ENCODE measurements around the gene SERPINA1. TPM values are rescaled to one million over a fixed set of nuclear protein-coding genes. Genes with fewer than 3 reads are reported as not detected.
A peak's percentile ranks its signal among the peaks of the same experiment; 100 is the strongest.

SERPINA1 gene
- total and polyA plus RNA-seq, 2 of the 13 experiments (the other 11 are each of a cell fraction or from before 2014, with no cell fraction given): 3,266 to 11,015 TPM

GRCh38 chr14:94376108-94376975 lies 12.1 kb downstream of the SERPINA1 start (continued):
- TF ChIP-seq ZHX2 (IDR thresholded peaks at IDR 0.05; ENCODE audit: low read depth) (no peak; the same call in 1 of the 2 replicates), ZHX2 (CRISPR knock-in tag; IDR thresholded peaks at IDR 0.05; ENCODE audit: borderline replicate concordance) (no peak), ZKSCAN1 (IDR thresholded peaks at IDR 0.05; ENCODE audit: low read length) (no peak), ZNF609 (CRISPR knock-in tag; IDR thresholded peaks at IDR 0.05; ENCODE audit: borderline replicate concordance) (no peak), NR2F6 (IDR thresholded peaks at IDR 0.05) (no peak), NR2F6 (CRISPR knock-in tag; IDR thresholded peaks at IDR 0.05) (no peak), ZNF383 (CRISPR knock-in tag; IDR thresholded peaks at IDR 0.05; ENCODE audit: borderline replicate concordance) (no peak), SNAPC2 (CRISPR knock-in tag; IDR thresholded peaks at IDR 0.05) (no peak), ZBTB10 (CRISPR knock-in tag; IDR thresholded peaks at IDR 0.05; ENCODE audit: borderline replicate concordance) (no peak), ARNT2 (CRISPR knock-in tag; IDR thresholded peaks at IDR 0.05; ENCODE audit: low read depth) (no peak; the same call in 1 of the 2 replicates), TCF7L2 (IDR thresholded peaks at IDR 0.05; ENCODE audit: low read depth, low read length) (no peak), ZNF614 (CRISPR knock-in tag; IDR thresholded peaks at IDR 0.05; ENCODE audit: borderline replicate concordance) (0 out of 2 replicates have a peak, but pooled peaks have one; percentile 37), MBD4 (IDR thresholded peaks at IDR 0.05; ENCODE audit: borderline replicate concordance, low read length) (peak; percentile 9), HOMEZ (CRISPR knock-in tag; IDR thresholded peaks at IDR 0.05; ENCODE audit: low read depth) (no peak)
